Vagina (tissue), 2 donors: ENCODE measurements around the gene PPFIBP2. TPM values are rescaled to one million over a fixed set of nuclear protein-coding genes. Genes with fewer than 3 reads are reported as not detected.

Source experiments
- DNase-seq, 2 donors: peaks; one replicate each; pipeline ENCODE4 v3.0.0-alpha.2; 2017; ENCODE audit errors: extremely low spot score in 2 of 2
- H3K27ac ChIP-seq: fragments of 200-600 bp; sonication (generic); one replicate; pipeline ENCODE4 v1.5.1; 2019
- H3K27me3 ChIP-seq: fragments of 200-600 bp; sonication (generic); one replicate; pipeline ENCODE4 v1.5.1; 2019
- H3K36me3 ChIP-seq, 2 donors: fragments of 200-600 bp; sonication (generic); one replicate each; pipeline ENCODE4 v1.5.1; 2017 to 2019
- H3K4me1 ChIP-seq: fragments of 200-600 bp; sonication (generic); one replicate; pipeline ENCODE4 v1.5.1; 2019
- H3K4me3 ChIP-seq, 2 donors: fragments of 200-600 bp; sonication (generic); 1 replicate in 1 of 2; 2 replicates in 1 of 2; pipeline ENCODE4 v1.5.1; 2016 to 2019
- H3K9me3 ChIP-seq: fragments of 200-600 bp; sonication (generic); one replicate; pipeline ENCODE4 v1.5.1; 2019
- CTCF ChIP-seq, 3 experiments: fragments of 450-650 bp in 2 of 3; fragments of 200-600 bp in 1 of 3; sonication (generic) in 1 of 3; IDR thresholded peaks; one replicate each; pipeline ENCODE4 v1.5.1; 2017 to 2019; ENCODE audit warnings: antibody characterized with exemption in 3 of 3, mild to moderate bottlenecking in 2 of 3, moderate library complexity in 2 of 3
- POLR2A ChIP-seq, 2 donors: fragments of 450-650 bp; IDR thresholded peaks; one replicate each; pipeline ENCODE4 v1.6.1; 2017; ENCODE audit warnings: antibody characterized with exemption in 2 of 2, mild to moderate bottlenecking in 2 of 2, moderate library complexity in 2 of 2
- POLR2AphosphoS5 ChIP-seq, 2 donors: sonication (generic); formaldehyde crosslinking; IDR thresholded peaks; one replicate each; pipeline ENCODE4 v1.9.0; 2017; ENCODE audit warnings: antibody characterized with exemption in 2 of 2, mild to moderate bottlenecking in 2 of 2, low read depth in 1 of 2; ENCODE audit not compliant: insufficient read depth in 1 of 2
- intact Hi-C: fragments of 100-400 bp; cut with DNase I; formaldehyde crosslinking; loops from one replicate; pipeline ENCODE4 v1.15.1; 2023
- total RNA-seq: library from RNA; depleted of rRNA; stranded (reverse); fragments of >200 nt; gene quantifications from one replicate; pipeline ENCODE4 v1.2.3, GENCODE V29; 2016

PPFIBP2 gene
- total RNA-seq, 1 donor from 2014 or later, result 48.1 TPM

DNA sequence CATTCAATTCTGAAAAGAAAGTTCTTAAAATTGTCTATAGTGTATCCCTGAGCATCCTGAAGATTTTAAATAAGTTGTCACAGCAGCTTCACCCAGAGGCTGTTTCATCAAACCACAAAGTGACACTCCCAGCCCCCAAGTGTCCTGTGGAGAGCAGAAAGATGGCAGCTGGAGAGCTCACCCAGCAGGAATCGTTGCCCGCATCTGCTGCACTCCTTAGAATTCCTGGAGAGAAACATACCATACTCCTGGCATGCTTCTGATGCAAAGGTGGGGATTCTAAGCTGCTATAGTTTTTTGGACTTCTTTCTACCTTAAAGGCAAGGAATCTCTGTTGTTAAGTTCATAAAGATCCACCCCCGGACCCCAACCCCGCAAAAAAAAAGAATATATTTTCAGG, 173.0 kb downstream of the PPFIBP2 start:
- no peak overlapping the region for H3K4me3 ChIP-seq
- no peaks in the 10 kb centered on the region for H3K27me3 ChIP-seq
- no peaks in the 10 kb centered on the region for H3K9me3 ChIP-seq
- no peaks in the 10 kb centered on the region for H3K4me1 ChIP-seq
- DNase-seq, result no peak
- no peaks in the 10 kb centered on the region for H3K36me3 ChIP-seq
- TF ChIP-seq POLR2AphosphoS5 (IDR thresholded peaks at IDR 0.05; ENCODE audit: insufficient read depth in 1 of 2, low read depth in 1 of 2) (no peak), CTCF (IDR thresholded peaks at IDR 0.05) (no peak), POLR2A (IDR thresholded peaks at IDR 0.05) (no peak)
- intact Hi-C loops, result no loop called here
- H3K27ac ChIP-seq, result no peak overlapping the region

DNA sequence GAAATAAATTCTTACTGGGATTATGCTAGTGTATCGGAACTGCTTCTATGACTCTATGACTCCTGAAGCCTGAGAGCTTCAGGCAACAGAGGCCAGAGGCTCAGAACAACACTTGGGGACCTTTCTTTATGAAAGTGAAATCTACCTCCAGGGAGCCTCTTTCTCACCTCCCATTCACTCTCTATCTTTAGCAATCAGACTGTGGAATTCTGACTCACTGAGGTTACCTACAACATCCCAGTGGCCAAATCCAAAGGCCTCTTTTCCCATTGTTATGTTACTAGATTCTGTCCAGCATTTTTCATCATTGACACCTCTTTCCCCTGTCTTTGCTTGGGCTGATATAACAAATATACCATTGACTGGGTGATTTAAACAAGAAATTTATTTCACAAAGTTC, 173.6 kb downstream of the PPFIBP2 start:
- no peak for DNase-seq
- Histone ChIP-seq H3K9me3 (no peaks in the 10 kb centered on the region), H3K27ac (no peak overlapping the region), H3K4me3 (no peak overlapping the region), H3K36me3 (no peaks in the 10 kb centered on the region), H3K4me1 (no peaks in the 10 kb centered on the region), H3K27me3 (no peaks in the 10 kb centered on the region)
- intact Hi-C loops, result no loop called here
- TF ChIP-seq POLR2A (IDR thresholded peaks at IDR 0.05) (no peak), CTCF (IDR thresholded peaks at IDR 0.05) (no peak), POLR2AphosphoS5 (IDR thresholded peaks at IDR 0.05; ENCODE audit: insufficient read depth in 1 of 2, low read depth in 1 of 2) (no peak)

DNA sequence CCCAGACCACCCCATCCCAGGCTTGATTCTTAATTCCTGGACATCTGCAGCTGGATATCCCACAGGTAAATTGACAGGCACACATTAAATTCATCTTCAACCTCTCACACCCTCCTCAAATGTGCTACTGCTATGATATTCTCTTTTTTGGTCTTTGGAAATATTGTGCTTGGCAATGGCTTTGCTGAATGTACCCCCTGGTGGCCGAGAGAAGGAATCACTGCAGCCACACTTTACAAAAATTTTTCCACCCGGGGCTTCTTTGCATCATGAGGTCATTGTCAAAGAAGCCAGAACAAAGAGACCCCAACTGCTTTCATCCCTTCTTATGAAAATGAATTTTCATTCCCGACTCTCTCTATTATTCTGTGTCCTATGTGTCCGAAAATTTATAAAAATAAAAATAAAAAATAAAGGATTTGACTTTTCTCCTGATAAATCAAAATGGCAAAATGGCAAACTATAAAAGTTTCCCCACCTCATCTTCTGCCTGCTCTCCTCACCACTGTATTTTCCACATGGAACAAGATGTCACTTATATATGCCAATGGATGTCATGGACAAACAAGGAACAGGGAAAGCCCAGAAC, 174.5 kb downstream of the PPFIBP2 start:
- Histone ChIP-seq H3K27me3 (no peaks in the 10 kb centered on the region), H3K9me3 (no peaks in the 10 kb centered on the region), H3K27ac (no peak overlapping the region), H3K4me3 (no peak overlapping the region), H3K36me3 (no peaks in the 10 kb centered on the region), H3K4me1 (no peaks in the 10 kb centered on the region)
- intact Hi-C loops, result no loop called here
- TF ChIP-seq POLR2AphosphoS5 (IDR thresholded peaks at IDR 0.05; ENCODE audit: insufficient read depth in 1 of 2, low read depth in 1 of 2), result no peak
- peak; percentile 51 to 77 (median 70) for TF ChIP-seq CTCF (IDR thresholded peaks at IDR 0.05)
- TF ChIP-seq POLR2A (IDR thresholded peaks at IDR 0.05), result no peak
- no peak for DNase-seq

DNA sequence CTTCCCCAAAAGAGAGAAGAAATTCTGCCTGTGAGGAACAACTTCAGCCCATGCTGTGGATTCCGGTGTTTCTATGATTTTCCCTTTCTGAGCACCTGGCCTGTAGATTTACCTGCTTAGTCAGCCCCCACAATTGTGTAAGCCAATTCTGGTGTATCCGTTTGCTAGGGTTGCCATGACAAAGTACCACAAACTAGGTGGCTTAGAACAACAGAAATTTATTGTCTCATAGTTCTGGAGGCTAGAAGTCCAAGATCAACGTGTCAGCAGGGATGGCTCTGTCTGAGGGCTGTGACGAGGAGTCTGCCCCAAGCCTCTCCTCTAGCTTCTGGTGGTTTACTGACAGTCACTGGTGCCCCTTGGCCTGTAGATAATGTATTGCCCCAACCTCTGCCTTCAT, 175.4 kb downstream of the PPFIBP2 start:
- H3K4me3 ChIP-seq, result no peak overlapping the region
- no peaks in the 10 kb centered on the region for H3K9me3 ChIP-seq
- no peaks in the 10 kb centered on the region for H3K36me3 ChIP-seq
- no peaks in the 10 kb centered on the region for H3K4me1 ChIP-seq
- H3K27me3 ChIP-seq, result no peaks in the 10 kb centered on the region
- no peak overlapping the region for H3K27ac ChIP-seq
- TF ChIP-seq POLR2A (IDR thresholded peaks at IDR 0.05), result no peak
- TF ChIP-seq POLR2AphosphoS5 (IDR thresholded peaks at IDR 0.05; ENCODE audit: insufficient read depth in 1 of 2, low read depth in 1 of 2), result no peak
- TF ChIP-seq CTCF (IDR thresholded peaks at IDR 0.05), result no peak
- intact Hi-C loops, result no loop called here
- no peak for DNase-seq

- no peak for DNase-seq
- Histone ChIP-seq H3K4me1 (no peaks in the 10 kb centered on the region), H3K36me3 (no peaks in the 10 kb centered on the region), H3K27me3 (no peaks in the 10 kb centered on the region), H3K4me3 (no peak overlapping the region), H3K9me3 (no peaks in the 10 kb centered on the region), H3K27ac (no peak overlapping the region)
- intact Hi-C loops, result no loop called here
- TF ChIP-seq CTCF (IDR thresholded peaks at IDR 0.05) (no peak), POLR2AphosphoS5 (IDR thresholded peaks at IDR 0.05; ENCODE audit: insufficient read depth in 1 of 2, low read depth in 1 of 2) (no peak), POLR2A (IDR thresholded peaks at IDR 0.05) (no peak)
These were observed 176.8 kb downstream of the PPFIBP2 start for GRCh38 chr11:7690648-7691047.
